Mammary epithelial cell (primary cell): ENCODE measurements around the gene TESK1.

Experiments
- CTCF ChIP-seq, 2 donors: IDR thresholded peaks in 1 of 2; conservative IDR thresholded peaks in 1 of 2; 2 replicates each; pipeline ENCODE4 v1.5.1; 2011 to 2012; ENCODE audit warnings: inconsistent platforms in 2 of 2, low read length in 2 of 2, mild to moderate bottlenecking in 2 of 2, control low read depth in 1 of 2, low read depth in 1 of 2; ENCODE audit not compliant: insufficient read depth in 1 of 2; ENCODE audit errors: extremely low read depth in 1 of 2
- EZH2 ChIP-seq: IDR thresholded peaks from 2 replicates; pipeline ENCODE4 v1.6.1; 2012; ENCODE audit warnings: low read length, inconsistent platforms, borderline replicate concordance

GRCh38 chr9:35627575-35627974, 22.5 kb downstream of the TESK1 start:
- TF ChIP-seq CTCF (conservative IDR thresholded peaks at IDR 0.05 in 1 of 2, IDR thresholded peaks at IDR 0.05 in 1 of 2; ENCODE audit: extremely low read depth in 1 of 2, insufficient read depth in 1 of 2, low read depth in 1 of 2, low read length in 2 of 2) (no peak), EZH2 (no peak)
